A673 (cell line): ENCODE data around the gene EDN3.

Experiments
- CTCF ChIP-seq: fragments of 300-800, 200-600 bp; sonication (generic); conservative IDR thresholded peaks from 2 replicates; pipeline ENCODE4 v1.5.1; 2017; ENCODE audit warnings: low read depth, mild to moderate bottlenecking, antibody characterized with exemption, low read length, moderate library complexity, mixed read lengths
- EZH2 ChIP-seq: fragments of 200-600 bp; sonication (generic); IDR thresholded peaks from 2 replicates; pipeline ENCODE4 v1.6.1; 2017; ENCODE audit warnings: borderline replicate concordance, low read depth, mild to moderate bottlenecking, mixed read lengths, antibody characterized with exemption, low read length; ENCODE audit not compliant: poor library complexity, severe bottlenecking

- TF ChIP-seq CTCF (no peak), EZH2 (no peak)
Observed at GRCh38 chr20:59356662-59357165, 56.3 kb downstream of the EDN3 start.
